HFF-Myc (cell line): ENCODE data around the gene CDT1.

ENCODE experiments used
- DNase-seq: peaks from one replicate; pipeline ENCODE4 v3.0.0-alpha.2; 2011; ENCODE audit warnings: low read depth; ENCODE audit errors: extremely low read depth
- H3K4me3 ChIP-seq: replicated peaks from 2 replicates; pipeline ENCODE4 v1.5.1; 2011; ENCODE audit warnings: low read depth, mild to moderate bottlenecking, control low read depth, low read length
- CTCF ChIP-seq: IDR thresholded peaks from 2 replicates; pipeline ENCODE4 v1.5.1; 2012; ENCODE audit warnings: mild to moderate bottlenecking, low read depth, low read length, control low read depth; ENCODE audit errors: missing control alignments

The CDT1 gene

GRCh38 chr16:88843256-88843655, 39.7 kb downstream of the CDT1 start:
- no peak for TF ChIP-seq CTCF
- no peak overlapping the region for H3K4me3 ChIP-seq
- DNase-seq: no peak

DNA sequence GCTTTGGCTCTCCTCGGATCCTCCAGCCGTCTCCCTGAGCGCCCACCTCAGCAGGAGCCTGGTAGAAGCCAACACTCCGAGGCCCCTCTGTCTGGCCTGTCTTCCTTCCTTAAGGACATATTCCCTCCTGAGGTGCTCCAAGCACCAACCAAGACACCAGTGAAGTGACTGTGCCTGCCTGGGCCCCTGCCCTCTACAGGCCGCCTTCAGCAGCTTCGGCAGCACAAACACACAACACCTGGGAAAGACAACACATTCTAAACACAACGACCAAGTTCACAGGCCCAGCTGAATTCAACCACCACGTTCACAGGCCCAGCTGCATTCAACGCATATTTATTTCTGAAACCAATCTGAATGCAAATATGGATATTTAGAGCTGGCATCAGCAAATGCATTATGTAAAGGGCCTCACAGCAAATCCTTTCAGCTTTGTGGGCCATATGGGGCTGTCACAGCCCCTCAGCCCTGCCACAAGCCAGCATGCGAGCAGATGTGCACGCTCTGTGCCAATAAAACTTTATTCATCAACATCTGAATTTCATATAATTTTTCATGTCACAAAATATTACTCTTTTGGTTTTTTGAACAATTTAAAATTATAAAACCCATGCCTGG, 40.9 kb downstream of the CDT1 start:
- no peak overlapping the region for H3K4me3 ChIP-seq
- peak; percentile 29 for TF ChIP-seq CTCF
- DNase-seq: no peak

DNA sequence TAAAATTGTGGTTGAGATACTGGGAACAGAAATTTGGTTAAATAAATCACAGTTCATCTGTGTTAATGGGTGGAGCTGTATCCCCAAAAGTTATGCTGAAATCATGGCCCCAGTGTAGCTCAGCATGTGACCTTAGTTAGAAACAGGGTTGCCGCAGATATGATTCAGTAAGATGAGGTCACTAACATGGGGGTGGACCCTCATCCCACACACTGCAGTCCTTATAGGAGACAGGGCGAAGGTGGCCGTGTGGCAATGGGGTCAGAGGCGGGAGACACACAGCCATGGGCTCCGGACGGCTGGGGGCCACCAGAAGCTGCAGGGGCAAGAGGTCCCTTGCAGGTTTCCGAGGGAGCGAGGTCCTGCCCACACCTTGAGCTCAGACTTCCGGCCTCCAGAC, 42.5 kb downstream of the CDT1 start:
- TF ChIP-seq CTCF: no peak
- DNase-seq: no peak
- H3K4me3 ChIP-seq: no peak overlapping the region

- H3K4me3 ChIP-seq: no peak overlapping the region
These were observed 44.1 kb downstream of the CDT1 start for GRCh38 chr16:88847654-88848053.

GRCh38 chr16:88848557-88848956, 45.0 kb downstream of the CDT1 start:
- no peak for TF ChIP-seq CTCF
- no peak for DNase-seq
- H3K4me3 ChIP-seq: no peak overlapping the region

More at GRCh38 chr16:88847654-88848053, 44.1 kb downstream of the CDT1 start:
- TF ChIP-seq CTCF: no peak
- DNase-seq: no peak

- DNase-seq: no peak
- no peak overlapping the region for H3K4me3 ChIP-seq
- no peak for TF ChIP-seq CTCF
These were observed 47.1 kb downstream of the CDT1 start for GRCh38 chr16:88850531-88851199.

DNA sequence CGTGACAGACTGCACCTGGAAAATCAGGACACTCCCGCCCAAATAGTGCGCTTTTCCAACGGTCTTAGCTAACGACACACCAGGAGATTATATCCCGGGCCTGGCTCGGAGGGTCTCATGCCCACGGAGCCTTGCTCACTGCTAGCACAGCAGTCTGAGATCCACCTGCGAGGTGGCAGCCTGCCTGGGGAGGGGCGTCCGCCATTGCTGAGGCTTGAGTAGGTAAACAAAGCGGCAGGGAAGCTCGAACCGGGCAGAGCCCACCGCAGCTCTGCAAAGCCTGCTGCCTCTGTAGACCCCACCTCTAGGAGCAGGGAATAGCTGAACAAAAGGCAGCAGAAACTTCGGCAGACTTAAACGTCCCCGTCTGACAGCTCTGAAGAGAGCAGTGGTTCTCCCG, 48.0 kb downstream of the CDT1 start:
- H3K4me3 ChIP-seq: no peak overlapping the region
- TF ChIP-seq CTCF: no peak

More for the DNA sequence above, 48.0 kb downstream of the CDT1 start:
- no peak for DNase-seq
